ENCODE results near the gene FLYWCH1.

Gene FLYWCH1

DNA sequence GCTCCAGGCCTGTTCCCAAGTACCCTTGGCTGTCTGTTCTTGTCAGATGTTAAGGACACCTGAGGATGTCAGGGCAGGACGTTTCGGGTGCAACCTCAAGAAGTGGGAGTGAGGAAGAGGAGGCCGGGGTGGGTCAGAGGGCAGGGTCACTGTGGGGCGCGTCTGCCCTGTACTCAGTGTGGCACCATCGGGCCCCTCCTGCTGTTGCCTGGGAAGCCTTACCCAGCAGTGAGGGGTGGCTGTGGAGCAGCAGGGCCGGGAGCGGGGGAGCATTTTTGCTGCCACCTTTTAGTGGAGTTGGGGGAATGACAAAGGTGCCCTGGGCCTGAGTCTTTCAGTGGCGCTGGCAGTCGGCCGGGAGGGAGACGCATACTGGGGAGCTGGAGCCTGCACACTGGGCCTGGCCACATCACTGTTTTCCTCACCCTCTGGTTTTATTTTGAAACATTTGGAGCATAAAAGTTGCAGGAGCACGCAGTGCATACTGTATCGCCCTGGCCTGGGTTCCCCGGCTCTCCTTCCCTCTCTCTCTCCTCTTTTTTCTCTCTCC lies 11.1 kb upstream of the FLYWCH1 start:
- DNase-seq: no peak

DNA sequence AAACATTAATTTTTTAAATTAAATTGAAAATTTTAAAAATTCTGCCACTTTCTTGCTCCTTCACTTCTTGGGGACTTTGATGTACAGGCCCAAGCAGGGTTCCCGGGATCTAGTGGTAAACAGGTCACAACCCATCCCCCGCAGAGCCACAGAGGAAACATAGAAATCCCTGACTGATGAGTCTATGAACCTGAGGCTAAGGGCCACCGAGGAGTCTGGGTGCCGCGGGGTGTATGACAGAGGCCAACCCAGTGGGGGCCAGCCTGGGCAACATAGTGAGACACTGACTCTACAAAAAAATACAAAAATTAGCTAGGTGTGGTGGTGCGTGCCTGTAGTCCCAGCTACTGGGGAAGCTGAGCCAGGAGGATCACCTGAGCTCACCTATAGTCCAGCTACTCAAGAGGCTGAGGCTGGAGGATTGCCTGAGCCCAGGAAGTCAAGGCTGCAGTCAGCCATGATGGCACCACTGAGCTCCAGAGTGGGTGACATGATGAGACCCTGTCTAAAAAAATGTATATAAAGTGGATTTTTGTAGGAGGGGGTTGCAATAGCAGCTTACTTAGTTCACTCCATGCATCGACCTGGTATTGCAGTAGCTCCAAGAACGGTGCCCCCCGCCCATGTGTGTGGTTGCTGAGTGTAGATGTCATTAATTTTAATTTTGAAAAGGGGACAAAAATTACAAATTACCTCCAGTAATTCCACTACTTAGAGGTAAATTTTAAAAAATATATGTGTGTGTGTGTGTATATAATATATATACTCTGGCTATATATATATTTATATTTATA lies 9.2 kb upstream of the FLYWCH1 start:
- DNase-seq: no peak

DNA sequence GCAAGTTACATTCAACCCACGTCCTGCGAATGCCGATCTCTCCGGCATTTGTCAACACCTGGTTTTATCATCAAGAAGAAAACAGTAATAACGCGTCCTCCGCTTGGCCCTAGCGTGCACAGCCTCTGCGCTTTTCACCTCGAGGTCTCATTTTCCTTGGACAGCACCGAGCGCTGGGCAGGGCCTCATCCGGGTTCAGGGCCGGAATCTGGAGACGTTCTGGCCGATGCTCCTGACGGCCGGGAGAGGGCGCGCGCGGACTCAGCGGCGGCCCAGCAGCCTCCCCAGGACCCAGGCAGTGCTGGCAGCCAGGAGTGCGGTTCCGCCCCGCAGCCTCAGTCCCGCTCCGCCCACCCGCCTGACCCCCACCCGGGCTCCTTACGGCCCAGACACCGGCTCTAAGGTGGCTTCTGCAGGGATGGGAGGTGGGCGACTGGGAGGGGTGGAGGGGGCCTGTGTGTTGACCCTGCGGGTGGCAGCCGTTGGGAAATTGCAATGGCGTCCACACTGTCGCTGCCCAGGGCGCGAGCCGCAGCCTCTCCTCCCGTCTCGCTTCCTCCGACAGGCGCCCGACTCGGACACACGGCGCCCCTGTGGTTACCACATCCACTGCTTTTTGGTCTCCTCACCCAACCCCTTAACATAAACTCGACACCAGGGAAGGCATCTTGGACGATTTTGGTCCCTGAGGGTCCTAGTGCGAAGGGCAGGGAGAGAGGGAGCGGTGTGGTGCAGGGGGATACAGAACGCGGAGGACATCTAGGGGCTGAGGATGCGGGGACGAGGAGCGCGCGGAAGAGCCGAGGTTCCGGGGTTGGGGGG lies 7.4 kb upstream of the FLYWCH1 start:
- peak; percentile 67 for DNase-seq

DNA sequence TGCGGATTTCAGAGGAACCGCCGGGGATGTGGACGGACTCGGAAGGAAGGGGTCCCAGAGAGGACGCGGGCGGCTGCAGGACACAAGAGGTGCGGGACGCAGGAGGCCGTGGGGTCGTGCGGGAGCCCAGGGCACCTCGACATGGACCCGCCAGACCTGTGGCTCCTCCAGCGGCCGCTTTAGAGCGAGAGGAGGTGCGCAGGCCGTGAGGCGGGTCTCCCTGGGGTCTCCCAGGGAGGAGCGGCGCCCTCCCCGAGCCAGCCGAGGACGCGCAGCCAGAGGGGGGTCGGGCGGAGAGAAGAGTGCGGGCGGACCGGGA lies 6.8 kb upstream of the FLYWCH1 start:
- DNase-seq: no peak

DNA sequence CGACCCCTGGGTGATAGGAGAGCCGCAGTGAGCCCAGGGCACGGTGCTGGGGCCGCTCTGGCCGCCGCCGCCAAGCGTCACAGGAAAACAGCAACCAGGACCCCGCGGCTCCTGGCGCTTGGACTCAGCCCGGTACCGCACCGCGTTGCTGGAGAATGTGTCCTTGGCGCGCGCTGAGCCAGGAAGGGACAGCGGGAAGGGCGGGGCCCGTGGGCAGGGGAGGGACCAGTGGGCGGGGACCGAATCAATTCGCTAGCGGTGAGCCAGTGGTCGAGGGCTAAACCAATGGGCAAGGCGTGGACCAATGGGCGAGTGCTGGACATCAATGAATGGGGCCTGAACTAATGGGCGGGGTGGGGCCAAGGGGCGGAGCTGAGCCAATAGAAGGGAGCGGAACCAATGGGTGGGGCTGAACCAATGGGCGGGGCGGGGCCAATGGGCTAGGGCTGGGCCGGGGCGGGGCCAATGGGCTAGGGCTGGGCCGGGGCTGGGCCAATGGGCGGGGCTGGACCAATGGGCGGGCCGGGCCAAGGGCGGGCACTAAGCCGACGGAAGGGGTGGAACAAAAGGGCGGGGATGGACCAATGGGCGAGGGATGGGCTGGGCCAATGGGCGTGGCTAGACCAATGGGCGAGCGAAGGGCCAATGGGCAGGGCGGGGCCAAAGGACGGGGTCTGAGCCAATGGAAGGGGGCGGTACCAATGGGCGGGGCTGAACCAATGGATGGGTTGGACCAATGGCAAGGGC lies 6.3 kb upstream of the FLYWCH1 start:
- peak; percentile 82 for DNase-seq

DNA sequence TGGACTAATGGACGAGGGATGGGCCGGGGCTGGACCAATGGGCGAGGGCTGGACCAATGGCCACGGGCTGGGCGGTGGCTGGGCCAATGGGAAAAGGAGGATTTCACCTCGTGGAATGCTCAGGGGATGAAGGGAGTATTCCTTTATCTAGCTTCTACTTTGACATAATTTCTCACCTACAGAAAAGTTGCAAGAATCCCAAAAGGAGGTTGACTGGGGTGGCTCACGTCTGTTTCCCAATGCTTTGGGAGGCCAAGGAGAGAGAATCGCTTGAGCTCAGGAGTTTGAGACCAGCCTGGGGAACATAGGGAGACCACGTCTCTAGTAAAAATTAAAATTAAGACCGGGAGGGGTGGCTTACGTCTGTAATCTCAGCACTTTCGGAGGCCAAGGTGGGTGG lies 5.7 kb upstream of the FLYWCH1 start:
- DNase-seq: no peak

DNA sequence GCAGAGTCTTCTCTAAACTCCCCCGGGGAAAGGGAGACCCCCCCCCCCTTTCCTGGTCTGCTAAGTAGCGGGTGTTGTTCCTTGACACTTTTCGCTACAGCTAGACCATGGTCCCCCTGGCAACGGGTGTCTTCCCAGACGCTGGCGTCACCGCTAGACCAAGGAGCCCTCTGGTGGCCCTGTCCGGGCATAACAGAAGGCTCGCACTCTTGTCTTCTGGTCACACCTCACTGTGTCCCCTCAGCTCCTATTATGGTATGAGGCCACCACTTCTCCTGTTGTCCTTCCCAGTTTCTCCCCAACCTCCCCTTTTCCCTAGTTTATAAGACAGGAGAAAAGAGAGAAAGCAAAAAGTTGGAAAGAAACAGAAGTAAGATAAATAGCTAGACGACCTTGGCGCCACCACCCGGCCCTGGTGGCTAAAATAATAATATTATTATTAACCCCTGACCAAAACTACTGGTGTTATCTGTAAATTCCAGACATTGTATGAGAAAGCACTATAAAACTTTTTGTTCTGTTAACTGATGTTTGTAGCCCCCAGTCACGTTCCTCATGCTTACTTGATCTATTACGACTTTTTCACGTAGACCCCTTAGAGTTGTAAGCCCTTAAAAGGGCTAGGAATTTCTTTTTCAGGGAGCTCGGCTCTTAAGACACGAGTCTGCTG lies 4.5 kb upstream of the FLYWCH1 start:
- DNase-seq: peak; percentile 33

DNA sequence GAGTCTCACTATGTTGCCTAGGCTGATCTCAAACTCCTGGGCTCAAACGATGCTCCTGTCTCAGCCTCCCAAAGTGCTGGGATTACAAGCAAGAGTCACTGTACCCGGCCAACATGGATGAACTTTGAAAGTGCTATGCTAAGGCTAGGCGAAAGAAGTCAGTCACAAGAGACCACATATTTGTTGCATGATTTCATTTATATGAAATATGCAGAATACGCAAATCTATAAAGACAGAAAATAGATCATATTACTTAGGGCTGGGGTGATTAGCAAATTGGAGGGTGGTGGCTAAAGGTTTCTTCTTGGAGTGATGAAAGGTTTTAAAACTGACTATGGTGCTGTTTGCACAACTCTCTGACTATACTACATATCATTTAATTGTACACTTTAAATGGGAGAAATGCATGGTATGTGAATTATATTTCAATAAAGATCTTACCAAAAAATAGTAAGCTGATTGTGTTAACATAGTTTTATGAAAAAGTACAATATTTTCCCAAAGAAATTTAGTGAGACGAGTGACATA lies 1.2 kb upstream of the FLYWCH1 start:
- no peak for DNase-seq

DNA sequence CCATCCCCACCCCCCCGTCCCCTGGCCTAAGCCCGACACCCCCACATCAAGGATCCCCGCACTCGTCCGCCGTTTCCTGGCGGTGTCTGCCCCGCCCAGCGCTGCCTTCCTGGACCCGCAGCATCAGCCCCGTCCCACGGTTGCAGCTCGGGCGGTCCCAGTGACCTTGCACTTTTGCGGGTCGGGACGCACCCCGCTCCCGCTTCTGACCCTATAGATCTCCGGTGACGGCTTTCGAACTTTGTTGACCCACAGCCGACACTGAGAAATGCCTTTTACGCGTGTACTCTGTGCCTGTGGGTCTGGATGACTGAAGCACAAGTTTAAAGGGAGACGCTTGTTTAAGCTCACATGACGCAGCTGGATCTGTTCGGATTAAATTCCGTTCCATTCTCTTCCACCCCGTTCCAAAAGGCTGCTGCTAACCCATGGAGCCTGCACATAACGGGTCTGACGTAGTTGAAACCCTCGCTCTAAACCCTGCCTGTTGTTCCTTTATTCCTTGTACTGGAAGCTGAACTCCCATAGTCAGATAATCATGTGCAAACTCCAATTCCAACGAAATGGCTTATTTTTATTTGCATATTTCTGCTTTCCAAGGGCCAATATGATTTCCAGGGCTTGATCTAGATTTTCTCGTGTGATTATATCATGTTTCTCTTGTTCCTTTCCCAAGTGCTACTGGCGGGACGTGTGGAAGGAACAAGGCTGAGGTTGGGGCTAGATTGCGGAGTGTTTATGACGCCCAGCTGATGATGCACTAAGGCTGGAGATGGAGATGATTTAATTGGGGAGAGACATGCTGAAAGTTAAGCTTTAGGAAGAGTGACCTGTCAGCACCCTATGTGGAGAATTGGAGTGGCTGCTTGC lies 834 bp downstream of the FLYWCH1 start:
- DNase-seq: peak; percentile 21

DNA sequence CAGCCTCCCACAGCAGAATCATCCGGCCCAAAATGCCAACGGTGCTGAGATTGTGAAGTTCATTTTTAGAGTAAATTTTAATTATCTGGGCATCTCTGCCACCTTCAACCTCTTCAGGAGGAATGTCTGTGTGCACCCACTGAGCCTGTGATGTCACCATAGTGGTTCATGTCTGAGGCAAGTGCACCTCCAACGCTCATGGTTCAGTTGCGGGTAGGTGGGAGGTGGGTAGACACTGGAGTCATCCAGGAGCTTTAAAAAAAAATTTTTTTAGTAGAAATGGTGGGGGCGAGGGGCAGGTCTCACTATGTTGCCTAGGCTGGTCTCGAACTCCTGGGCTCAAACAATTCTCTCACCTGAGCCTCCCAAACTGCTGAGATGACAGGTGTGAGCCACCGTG lies 1.9 kb downstream of the FLYWCH1 start:
- DNase-seq: no peak

DNA sequence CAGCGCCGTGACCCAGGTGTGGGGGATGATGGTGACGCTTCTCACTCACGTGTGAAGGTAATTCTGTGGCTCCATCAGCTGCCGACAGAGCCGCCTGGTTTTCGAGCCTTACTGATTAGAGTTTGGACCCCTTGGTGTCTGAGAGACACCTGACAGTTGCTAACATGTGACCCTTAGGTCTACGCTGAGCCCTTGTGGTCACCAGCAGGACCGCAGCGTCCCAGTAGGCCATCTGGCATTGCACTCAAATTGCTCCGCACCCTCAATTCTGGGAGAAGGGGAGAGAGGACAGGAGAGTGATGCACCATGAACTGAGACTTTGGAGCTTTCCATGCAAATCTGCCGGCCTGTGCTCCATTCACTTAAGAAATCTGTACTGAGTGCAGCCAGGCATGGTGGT lies 2.5 kb downstream of the FLYWCH1 start:
- DNase-seq: no peak

DNA sequence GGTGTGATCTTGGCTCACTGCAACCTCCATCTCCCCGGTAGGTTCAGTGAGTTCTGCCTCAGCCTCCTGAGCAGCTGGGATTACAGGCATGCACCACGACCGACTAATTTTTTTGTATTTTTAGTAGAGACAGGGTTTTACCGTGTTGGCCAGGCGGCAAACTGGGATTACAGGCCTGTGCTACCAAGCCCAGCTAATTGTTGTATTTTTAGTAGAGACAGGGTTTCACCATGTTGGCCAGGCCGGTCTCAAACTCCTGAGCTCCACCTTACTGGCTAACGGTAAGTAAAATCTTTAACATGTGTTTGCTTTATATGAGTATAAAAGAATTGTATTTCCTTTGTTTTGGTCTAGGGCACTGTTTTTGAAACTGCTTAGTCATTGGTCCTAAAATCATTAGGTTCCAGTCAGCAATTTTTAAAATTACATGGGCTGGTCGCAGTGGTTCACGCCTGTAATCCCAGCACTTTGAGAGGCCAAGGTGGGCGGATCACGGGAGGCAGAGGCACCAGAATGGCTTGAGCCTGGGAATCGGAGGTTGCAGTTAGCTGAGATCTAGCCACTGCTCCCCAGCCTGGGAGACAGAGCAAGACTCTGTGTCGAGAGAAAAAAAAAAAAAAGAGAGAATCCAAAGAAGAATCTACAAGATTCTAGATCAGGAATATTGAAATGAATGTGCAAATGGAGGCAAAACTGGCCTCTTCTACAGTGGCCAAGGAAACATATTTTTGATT lies 3.6 kb downstream of the FLYWCH1 start:
- no peak for DNase-seq

DNA sequence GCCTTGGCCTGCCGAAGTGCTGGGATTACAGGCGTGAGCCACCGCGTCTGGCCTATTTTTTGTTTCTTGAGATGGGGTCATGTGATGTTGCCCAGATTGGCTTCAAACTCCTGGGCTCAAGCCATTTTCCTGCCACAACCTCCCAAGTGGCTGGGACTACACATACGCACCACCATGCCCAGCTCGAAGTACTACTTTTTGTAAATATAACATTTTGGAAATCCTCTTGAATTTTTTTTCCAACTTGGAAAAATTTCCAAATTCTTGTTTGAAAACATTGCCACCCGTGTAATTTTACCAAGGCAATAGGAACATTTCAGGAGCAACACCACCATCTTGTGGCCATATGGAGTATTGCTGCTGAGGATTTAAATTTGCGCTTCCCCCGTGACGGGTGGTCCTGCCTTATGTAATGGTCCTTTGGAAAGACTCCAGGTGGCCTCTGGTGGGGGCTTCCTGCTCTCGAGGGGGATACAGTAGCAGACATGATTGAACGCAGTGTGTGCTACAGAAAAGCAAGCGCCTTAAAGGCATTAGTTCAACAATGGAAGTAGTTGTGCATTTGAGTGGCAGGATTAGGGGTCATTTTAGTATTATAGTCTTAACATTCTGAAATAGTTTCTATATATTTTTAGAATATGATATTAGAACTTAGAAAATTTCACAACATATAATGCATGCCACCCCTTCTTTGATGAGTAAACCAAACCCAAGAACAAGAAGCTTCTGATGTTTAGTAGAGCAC lies 8.0 kb downstream of the FLYWCH1 start:
- DNase-seq: peak; percentile 62

DNA sequence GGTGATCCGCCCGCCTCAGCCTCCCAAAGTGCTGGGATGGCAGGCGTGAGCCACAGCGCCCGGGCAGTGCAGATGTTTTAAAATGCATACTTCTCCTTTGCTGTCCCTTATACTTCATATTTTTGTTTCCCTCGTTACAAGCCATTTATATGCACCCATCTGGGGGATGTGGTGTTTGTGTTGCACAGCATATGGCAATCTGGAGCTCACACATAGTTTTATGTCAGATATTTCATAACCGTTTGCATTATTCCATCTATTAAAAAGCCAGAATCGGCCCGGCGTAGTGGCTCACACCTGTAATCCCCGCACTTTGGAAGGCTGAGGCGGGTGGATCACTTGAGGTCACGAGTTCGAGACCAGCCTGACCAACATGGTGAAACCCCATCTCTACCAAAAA lies 11.8 kb downstream of the FLYWCH1 start:
- no peak for DNase-seq

DNA sequence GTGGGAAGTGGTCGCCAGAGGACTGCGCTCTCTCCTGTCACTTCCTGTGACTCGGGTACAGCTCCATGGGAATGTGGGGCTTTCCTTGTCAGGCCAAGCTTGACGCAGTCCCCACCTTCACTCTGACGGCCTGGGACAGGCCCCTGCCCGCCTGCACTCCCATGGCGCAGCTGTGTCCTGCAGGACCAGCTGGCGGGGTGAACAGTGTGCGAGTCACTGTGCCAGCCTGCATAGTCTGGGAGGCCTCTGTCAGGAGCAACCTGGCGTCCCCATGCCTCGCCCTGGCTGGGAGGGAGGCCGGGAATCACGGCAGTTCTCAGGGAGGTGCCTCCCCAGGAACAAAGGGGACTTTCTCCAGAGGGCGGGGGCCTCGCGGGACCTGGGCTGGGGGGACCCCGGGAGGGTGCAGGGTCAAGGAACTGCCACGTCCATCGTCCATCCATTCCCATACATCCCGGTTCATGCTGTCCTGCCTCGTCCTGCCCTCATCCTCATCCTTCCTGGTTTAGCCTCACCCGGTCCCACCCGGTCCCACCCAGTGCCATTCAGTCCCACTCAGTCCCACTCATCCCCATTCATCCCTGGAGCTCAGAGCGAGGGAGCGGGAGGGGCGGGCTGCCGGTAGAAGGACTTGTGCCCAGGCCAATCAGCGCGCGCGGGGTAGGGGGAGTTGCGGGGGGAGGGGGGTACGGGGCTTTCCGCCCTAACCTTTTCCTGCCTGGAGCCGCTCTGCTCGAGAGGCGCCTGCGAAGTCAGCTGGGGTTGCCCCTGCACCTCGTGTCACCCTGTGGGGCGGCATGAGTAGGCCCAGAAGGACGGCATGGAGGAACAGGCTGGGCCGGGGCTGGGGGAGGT lies 13.4 kb downstream of the FLYWCH1 start:
- no peak for DNase-seq

DNA sequence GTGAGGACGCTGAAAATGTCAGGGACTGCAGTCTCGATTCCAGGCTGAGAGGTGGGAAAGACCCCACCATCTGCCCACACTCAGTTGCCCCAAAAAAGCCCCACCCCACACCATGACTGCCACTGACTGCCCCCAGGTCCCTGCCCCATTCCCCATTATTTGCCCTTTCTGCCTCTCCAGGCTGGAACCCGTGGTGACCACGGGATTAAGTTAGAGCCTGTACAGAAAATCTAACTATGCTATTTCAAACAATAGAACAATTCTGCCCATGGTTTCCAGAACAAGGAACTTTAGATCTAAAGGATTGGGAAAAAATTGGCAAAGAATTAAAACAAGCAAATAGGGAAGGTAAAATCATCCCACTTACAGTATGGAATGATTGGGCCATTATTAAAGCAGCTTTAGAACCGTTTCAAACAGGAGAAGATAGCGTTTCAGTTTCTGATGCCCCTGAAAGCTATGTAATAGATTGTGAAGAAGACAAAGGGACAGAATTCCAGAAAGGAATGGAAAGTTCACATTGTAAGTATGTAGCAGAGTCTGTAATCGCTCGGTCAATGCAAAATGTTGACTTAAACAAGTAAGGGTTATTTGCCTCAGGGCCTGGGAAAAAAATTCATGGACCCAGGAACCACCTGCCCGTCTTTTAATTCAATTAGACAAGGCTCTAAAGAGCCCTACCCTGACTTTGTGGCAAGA lies 14.4 kb downstream of the FLYWCH1 start:
- DNase-seq: no peak

DNA sequence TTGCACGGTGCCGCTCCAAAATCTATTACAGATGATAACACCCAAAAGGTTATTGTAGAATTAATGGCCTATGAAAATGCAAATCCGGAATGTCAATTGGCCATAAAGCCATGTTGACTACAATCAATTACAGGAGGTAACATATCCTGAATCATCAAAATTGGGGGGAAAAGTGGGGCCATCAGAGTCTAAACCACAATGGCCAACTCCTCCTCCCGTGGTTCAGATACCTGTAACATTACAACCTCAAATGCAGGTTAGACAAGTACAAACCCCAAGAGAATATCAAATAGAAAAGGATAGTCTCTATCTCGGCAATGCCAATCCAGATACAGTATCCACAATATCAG lies 14.9 kb downstream of the FLYWCH1 start:
- no peak for DNase-seq

DNA sequence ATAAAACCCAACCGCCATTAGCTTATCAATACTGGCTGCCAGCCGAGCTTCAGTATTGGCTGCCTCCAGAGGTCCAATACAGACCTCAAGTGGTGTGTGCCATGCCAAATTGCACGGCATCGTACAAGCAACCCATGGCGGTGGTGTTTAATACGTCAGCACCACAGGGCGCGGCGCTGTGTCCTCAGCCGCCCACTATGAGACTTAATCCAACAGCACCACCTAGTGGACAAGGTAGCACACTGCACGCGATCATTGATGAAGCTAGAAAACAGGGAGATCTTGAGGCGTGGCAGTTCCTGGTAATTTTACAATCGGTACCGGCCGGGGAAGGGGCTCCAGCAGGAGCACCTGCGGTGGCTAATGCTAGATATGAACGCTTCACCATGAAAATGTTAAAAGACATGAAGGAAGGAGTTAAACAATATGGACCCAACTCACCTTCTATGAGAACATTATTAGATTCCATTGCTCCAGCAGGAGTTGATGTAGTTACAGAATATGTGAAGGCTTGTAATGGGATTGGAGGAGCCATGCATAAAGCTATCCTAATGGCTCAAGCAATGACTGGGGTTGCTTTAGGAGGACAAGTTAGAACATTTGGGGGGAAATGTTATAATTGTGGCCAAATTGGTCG lies 15.4 kb downstream of the FLYWCH1 start:
- peak; percentile 84 for DNase-seq
